HFFc6 (cell line): ENCODE results near the gene ALDH3B2. TPM values are rescaled to one million over a fixed set of nuclear protein-coding genes. Genes with fewer than 3 reads are reported as not detected.
"Not testable (repeated sequence)": the region's sequence is repeated elsewhere in the genome, so short reads cannot be mapped to it uniquely, and the experiment has no call there.

Source experiments
- DNase-seq: peaks from one replicate; pipeline ENCODE4 v3.0.0-alpha.2; 2018
- H3K27ac Mint-ChIP-seq: 2 replicates; pipeline ENCODE4 v1.8.0; 2020; ENCODE audit warnings: mild to moderate bottlenecking, mixed read lengths
- H3K27me3 Mint-ChIP-seq: 2 replicates; pipeline ENCODE4 v1.8.0; 2021; ENCODE audit warnings: mild to moderate bottlenecking, moderate library complexity, mixed read lengths; ENCODE audit not compliant: insufficient read depth
- H3K36me3 Mint-ChIP-seq: 2 replicates; pipeline ENCODE4 v1.8.0; 2021; ENCODE audit warnings: low read depth, mixed read lengths
- H3K4me1 Mint-ChIP-seq: 2 replicates; pipeline ENCODE4 v1.8.0; 2020; ENCODE audit warnings: low read depth, mixed read lengths
- H3K4me3 Mint-ChIP-seq: 2 replicates; pipeline ENCODE4 v1.8.0; 2020; ENCODE audit warnings: mild to moderate bottlenecking, moderate library complexity, mixed read lengths
- H3K9me3 Mint-ChIP-seq: 2 replicates; pipeline ENCODE4 v1.8.0; 2020; ENCODE audit warnings: mild to moderate bottlenecking, mixed read lengths
- CTCF ChIP-seq: fragments of 200-600 bp; sonication (generic); IDR thresholded peaks from 2 replicates; pipeline ENCODE4 v1.5.0; 2021; ENCODE audit warnings: antibody characterized with exemption, mild to moderate bottlenecking
- total RNA-seq, 6 experiments: library from RNA; stranded (reverse); fragmentation: NEBNext Ultra II Directional; extraction: Animal tissue kit (Norgen Biotek cat#: 25700); gene quantifications; 2 replicates in 1 of 6; 3 replicates in 5 of 6; pipeline ENCODE4 v1.2.3, GENCODE V29; 2021

Gene ALDH3B2
- total RNA-seq, 6 experiments from 2014 or later, result not detected

DNA sequence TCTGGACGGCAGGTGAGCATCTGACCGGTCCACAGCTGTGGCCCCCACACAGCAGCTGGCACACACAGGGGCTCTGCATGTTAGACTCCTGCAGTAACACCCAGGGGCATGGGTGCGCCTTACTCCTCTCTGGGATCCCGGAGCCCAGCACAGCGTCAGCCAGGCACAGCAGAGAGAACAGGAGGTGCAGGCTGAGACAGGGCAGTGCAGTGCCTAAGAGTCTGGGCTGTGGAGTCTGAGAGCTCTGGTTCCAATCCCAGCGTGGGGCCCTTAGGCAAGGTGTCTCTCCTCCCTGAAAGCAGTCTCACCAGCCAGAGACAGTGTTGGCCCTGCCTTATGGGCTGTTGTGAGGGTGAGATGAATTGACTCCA, 47.0 kb downstream of the ALDH3B2 start:
- Mint-ChIP-seq H3K36me3 (no peaks in the 10 kb centered on the region), H3K27me3 (peaks cover 9% of the 10 kb centered on the region), H3K27ac (no peak overlapping the region), H3K4me3 (no peak overlapping the region), H3K9me3 (no peaks in the 10 kb centered on the region), H3K4me1 (peaks cover 5% of the 10 kb centered on the region)
- TF ChIP-seq CTCF, result no peak
- DNase-seq, result no peak

GRCh38 chr11:67626970-67627369, 47.5 kb downstream of the ALDH3B2 start:
- H3K27me3 Mint-ChIP-seq, result peaks cover 11% of the 10 kb centered on the region
- no peak overlapping the region for H3K27ac Mint-ChIP-seq
- no peak overlapping the region for H3K4me3 Mint-ChIP-seq

GRCh38 chr11:67626131-67626833, 48.1 kb downstream of the ALDH3B2 start:
- not testable (repeated sequence) for DNase-seq, H3K9me3 Mint-ChIP-seq, H3K27ac Mint-ChIP-seq, H3K4me3 Mint-ChIP-seq, H3K4me1 Mint-ChIP-seq, H3K36me3 Mint-ChIP-seq
- peaks cover 16% of the 10 kb centered on the region for H3K27me3 Mint-ChIP-seq

More at GRCh38 chr11:67626970-67627369, 47.5 kb downstream of the ALDH3B2 start:
- no peak for TF ChIP-seq CTCF
- Mint-ChIP-seq H3K36me3 (no peaks in the 10 kb centered on the region), H3K4me1 (peaks cover 5% of the 10 kb centered on the region), H3K9me3 (no peaks in the 10 kb centered on the region)
- no peak for DNase-seq

- not testable (repeated sequence) for H3K4me1 Mint-ChIP-seq, DNase-seq, H3K9me3 Mint-ChIP-seq, H3K27ac Mint-ChIP-seq, H3K4me3 Mint-ChIP-seq, H3K36me3 Mint-ChIP-seq
- H3K27me3 Mint-ChIP-seq, result peaks cover 23% of the 10 kb centered on the region
Observed at GRCh38 chr11:67623795-67624194, 50.6 kb downstream of the ALDH3B2 start.

DNA sequence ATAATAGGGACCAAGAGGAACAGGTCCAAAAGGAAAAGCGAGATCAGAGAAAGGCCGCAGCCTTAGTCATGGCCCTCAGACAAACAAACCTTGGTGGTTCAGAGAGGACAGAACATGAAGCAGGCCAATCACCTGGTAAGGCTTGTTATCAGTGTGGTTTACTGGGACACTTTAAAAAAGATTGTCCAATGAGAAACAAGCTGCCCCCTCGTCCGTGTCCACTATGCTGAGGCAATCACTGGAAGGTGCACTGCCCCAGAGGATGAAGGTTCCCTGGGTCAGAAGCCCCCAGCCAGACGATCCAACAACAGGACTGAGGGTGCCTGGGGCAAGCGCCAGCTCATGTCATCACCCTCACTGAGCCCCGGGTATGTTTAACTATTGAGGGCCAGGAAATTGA, 51.5 kb downstream of the ALDH3B2 start:
- not testable (repeated sequence) for DNase-seq, H3K9me3 Mint-ChIP-seq, H3K27ac Mint-ChIP-seq, H3K36me3 Mint-ChIP-seq, H3K4me3 Mint-ChIP-seq, H3K4me1 Mint-ChIP-seq
- H3K27me3 Mint-ChIP-seq, result peaks cover 23% of the 10 kb centered on the region

- H3K4me3 Mint-ChIP-seq, result not testable (repeated sequence)
Observed at GRCh38 chr11:67621928-67622327, 52.5 kb downstream of the ALDH3B2 start.

DNA sequence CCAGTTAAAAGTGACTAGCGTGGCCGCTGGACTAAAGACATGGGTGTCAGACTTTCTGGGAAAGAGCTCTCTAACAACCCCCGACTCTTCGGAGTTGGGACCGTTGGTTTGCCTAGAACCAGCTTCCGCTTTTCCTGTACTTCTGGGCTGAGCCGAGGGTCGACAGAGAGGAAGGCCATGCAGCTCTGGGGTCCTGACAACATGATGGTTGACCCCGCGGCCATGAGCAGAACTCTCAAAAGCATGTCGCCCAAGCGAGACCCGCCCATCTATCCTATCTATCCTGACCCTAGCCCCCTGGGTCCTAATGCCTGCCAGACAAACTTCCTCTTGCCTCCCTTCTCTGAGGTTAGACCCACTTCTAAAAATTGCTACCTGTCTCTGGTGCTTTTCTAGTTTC, 53.8 kb downstream of the ALDH3B2 start:
- H3K9me3 Mint-ChIP-seq, H3K27ac Mint-ChIP-seq, H3K36me3 Mint-ChIP-seq: not testable (repeated sequence)

More at GRCh38 chr11:67621928-67622327, 52.5 kb downstream of the ALDH3B2 start:
- peaks cover 30% of the 10 kb centered on the region for H3K27me3 Mint-ChIP-seq
- H3K4me1 Mint-ChIP-seq, DNase-seq, H3K27ac Mint-ChIP-seq, H3K9me3 Mint-ChIP-seq, H3K36me3 Mint-ChIP-seq: not testable (repeated sequence)

DNA sequence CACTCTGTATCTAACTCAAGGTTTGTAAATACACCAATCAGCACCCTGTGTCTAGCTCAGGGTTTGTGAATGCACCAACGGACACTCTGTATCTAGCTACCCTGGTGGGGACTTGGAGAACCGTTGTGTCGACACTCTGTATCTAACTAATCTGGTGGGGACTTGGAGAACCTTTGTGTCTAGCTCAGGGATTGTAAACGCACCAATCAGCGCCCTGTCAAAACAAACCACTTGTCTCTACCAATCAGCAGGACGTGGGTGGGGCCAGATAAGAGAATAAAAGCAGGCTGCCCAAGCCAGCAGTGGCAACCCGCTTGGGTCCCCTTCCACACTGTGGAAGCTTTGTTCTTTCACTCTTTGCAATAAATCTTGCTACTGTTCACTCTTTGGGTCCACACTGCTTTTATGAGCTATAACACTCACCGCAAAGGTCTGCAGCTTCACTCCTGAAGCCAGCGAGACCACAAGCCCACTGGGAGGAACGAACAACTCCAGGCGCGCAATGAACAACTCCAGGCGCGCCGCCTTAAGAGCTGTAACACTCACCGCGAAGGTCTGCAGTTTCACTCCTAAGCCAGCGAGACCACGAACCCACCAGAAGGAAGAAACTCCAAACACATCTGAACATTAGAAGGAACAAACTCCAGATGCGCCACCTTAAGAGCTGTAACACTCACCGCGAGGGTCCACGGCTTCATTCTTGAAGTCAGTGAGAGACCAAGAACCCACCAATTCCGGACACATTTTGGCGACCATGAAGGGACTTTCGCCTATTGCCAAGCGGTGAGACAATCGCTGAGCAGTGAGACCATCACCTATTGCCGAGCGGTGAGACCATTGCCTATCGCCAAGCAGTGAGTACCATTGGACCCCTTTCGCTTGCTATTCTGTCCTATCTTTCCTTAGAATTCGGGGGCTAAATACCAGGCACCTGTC, 54.5 kb downstream of the ALDH3B2 start:
- not testable (repeated sequence) for H3K9me3 Mint-ChIP-seq, H3K4me3 Mint-ChIP-seq, DNase-seq, H3K27ac Mint-ChIP-seq, H3K4me1 Mint-ChIP-seq, H3K36me3 Mint-ChIP-seq
- H3K27me3 Mint-ChIP-seq, result peaks cover 36% of the 10 kb centered on the region

More for the DNA sequence above, 53.8 kb downstream of the ALDH3B2 start:
- not testable (repeated sequence) for H3K4me1 Mint-ChIP-seq, DNase-seq, H3K4me3 Mint-ChIP-seq
- H3K27me3 Mint-ChIP-seq, result peaks cover 36% of the 10 kb centered on the region

DNA sequence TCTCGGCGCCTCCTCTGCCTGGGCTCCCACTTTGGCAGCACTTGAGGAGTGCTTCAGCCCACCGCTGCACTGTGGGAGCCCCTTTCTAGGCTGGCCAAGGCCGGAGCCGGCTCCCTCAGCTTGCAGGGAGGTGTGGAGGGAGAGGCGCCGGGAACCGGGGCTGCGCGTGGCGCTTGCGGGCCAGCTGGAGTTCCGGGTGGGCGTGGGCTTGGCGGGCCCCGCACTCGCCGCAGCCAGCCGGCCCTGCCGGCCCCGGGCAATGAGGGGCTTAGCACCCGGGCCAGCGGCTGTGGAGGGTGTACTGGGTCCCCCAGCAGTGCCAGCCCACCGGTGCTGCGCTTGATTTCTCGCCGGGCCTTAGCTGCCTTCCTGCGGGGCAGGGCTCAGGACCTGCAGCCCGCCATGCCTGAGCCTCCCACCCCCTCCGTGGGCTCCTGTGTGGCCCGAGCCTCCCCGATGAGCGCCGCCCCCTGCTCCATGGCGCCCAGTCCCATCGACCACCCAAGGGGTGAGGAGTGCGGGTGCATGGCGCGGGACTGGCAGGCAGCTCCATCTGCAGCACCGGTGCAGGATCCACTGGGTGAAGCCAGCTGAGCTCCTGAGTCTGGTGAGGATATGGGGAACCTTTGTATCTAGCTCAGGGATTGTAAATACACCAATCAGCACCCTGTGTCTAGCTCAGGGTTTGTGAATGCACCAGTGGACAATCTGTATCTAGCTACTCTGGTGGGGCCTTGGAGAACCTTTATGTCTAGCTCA, 55.3 kb downstream of the ALDH3B2 start:
- H3K4me1 Mint-ChIP-seq, H3K4me3 Mint-ChIP-seq, H3K9me3 Mint-ChIP-seq, DNase-seq, H3K27ac Mint-ChIP-seq, H3K36me3 Mint-ChIP-seq: not testable (repeated sequence)
- peaks cover 36% of the 10 kb centered on the region for H3K27me3 Mint-ChIP-seq
